Breast epithelium (tissue), 3 donors: ENCODE data around the gene MAN1C1.

Experiments
- POLR2A ChIP-seq: fragments of 450-650 bp; IDR thresholded peaks from one replicate; pipeline ENCODE4 v1.6.1; 2016; ENCODE audit warnings: antibody characterized with exemption, mild to moderate bottlenecking, moderate library complexity
- TF ChIP-seq, protein P1 (sequence below), 3 donors: fragments of 450-650 bp; IDR thresholded peaks; one replicate each; pipeline ENCODE4 v1.5.1; 2016 to 2017; ENCODE audit warnings: antibody characterized with exemption in 3 of 3, mild to moderate bottlenecking in 3 of 3, moderate library complexity in 3 of 3

DNA sequence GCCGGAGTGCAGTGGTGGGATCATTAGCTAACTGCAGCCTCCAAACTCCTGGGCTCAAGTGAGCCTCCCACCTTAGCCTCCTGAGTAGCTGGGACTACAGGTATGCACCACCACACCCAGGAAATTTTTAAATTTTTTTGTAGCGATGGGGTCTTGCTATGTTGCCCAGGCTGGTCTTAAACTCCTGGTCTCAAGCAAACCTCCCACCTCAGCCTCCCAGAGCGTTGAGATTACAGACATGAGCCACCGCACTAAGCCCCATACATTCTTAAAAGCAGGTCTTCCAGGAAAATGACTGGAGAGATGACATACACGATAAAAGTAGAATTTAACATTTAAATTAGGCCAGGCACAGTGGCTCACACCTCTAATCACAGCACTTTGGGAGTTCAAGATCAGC, 216.6 kb downstream of the MAN1C1 start:
- TF ChIP-seq, protein P1, sequence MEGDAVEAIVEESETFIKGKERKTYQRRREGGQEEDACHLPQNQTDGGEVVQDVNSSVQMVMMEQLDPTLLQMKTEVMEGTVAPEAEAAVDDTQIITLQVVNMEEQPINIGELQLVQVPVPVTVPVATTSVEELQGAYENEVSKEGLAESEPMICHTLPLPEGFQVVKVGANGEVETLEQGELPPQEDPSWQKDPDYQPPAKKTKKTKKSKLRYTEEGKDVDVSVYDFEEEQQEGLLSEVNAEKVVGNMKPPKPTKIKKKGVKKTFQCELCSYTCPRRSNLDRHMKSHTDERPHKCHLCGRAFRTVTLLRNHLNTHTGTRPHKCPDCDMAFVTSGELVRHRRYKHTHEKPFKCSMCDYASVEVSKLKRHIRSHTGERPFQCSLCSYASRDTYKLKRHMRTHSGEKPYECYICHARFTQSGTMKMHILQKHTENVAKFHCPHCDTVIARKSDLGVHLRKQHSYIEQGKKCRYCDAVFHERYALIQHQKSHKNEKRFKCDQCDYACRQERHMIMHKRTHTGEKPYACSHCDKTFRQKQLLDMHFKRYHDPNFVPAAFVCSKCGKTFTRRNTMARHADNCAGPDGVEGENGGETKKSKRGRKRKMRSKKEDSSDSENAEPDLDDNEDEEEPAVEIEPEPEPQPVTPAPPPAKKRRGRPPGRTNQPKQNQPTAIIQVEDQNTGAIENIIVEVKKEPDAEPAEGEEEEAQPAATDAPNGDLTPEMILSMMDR (IDR thresholded peaks at IDR 0.05): no peak
- no peak for TF ChIP-seq POLR2A
